VCaP (cell line): ENCODE results near the gene MALRD1.

Source experiments
- H3K27ac ChIP-seq: fragments of 450-650 bp; 2 replicates; pipeline ENCODE4 v1.5.1; 2017
- TF ChIP-seq, protein P1 (sequence below): fragments of 450-650 bp; conservative IDR thresholded peaks from 2 replicates; pipeline ENCODE4 v1.5.1; 2017; ENCODE audit warnings: mild to moderate bottlenecking, moderate library complexity

The MALRD1 gene

DNA sequence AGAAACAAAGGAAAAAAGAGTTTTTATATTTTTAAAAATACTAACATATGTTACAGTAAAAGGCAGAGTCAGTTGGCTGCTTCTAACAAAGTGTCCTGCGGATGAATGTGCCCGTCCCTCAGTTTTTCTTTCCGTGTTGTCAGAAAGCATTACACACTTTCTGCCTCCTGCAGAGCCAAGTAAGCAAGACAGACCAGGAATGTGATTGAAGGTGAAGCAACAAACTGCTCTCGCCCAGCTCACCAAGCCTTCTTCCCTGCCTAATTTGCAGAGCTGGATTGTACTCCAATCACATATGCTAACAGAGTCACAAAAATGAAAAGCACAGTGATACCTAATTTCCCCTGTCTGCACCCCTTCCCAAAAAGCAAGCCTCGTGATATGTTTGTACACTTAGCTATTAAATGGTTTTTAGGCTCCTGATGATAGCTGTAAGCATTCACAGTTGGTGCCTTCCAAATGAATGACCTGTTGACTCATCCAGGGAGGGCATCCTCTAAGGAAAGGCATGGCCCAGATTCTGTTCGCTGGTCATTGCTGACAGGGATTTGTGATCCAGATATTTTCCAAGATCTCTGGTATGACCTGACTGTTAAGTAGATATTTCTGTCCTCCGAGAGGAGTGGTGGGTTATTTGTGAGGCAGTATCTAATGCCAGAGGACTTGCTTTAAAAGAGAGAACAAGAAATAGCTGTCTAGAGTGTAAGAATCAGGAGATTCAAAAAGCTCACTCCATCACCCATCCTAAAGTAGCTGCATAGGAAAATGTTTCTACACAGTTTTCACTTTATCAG is 580.4 kb downstream of the MALRD1 start:
- TF ChIP-seq, protein P1, sequence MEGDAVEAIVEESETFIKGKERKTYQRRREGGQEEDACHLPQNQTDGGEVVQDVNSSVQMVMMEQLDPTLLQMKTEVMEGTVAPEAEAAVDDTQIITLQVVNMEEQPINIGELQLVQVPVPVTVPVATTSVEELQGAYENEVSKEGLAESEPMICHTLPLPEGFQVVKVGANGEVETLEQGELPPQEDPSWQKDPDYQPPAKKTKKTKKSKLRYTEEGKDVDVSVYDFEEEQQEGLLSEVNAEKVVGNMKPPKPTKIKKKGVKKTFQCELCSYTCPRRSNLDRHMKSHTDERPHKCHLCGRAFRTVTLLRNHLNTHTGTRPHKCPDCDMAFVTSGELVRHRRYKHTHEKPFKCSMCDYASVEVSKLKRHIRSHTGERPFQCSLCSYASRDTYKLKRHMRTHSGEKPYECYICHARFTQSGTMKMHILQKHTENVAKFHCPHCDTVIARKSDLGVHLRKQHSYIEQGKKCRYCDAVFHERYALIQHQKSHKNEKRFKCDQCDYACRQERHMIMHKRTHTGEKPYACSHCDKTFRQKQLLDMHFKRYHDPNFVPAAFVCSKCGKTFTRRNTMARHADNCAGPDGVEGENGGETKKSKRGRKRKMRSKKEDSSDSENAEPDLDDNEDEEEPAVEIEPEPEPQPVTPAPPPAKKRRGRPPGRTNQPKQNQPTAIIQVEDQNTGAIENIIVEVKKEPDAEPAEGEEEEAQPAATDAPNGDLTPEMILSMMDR, result no peak
- H3K27ac ChIP-seq, result no peak overlapping the region

DNA sequence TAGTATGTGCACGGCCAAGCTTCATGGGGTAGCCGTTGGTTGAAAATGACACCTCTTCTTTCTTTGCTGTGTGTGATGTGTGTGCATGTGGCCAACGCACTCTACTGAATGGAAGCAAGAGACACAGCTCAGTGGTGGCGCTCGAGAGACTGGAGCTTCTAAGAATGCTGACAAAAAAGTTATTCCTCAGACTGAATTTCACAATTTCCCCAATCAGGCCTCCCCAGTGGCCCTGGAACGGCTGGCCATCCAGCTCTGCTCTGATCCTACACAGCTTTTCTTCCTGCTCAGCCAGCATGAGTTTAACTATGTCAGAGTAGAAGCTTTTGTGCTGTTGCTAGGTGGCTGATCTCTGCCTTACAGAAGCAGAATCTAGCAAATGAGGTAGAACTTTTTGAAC is 581.0 kb downstream of the MALRD1 start:
- H3K27ac ChIP-seq, result no peak overlapping the region
- TF ChIP-seq, protein P1, result no peak

DNA sequence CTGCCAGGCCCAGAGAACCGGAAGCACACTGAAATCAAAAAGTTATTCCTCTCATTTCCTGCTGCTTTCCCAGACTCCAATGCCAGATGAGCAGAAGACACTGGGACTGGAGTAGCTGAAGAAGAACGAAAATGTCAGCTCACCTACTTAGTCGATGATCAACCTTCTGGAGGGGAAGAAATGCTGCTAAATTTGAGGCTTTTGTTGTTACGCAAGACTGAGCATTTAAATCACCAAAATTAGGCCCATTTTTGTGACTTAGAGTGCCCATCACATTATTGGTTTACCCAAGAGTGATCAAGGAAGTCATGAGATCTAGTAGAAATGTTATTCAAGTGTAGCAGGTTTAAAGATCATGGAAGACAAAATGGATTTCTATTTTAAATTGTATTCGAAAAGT is 585.6 kb downstream of the MALRD1 start:
- TF ChIP-seq, protein P1, result no peak
- H3K27ac ChIP-seq, result no peak overlapping the region

DNA sequence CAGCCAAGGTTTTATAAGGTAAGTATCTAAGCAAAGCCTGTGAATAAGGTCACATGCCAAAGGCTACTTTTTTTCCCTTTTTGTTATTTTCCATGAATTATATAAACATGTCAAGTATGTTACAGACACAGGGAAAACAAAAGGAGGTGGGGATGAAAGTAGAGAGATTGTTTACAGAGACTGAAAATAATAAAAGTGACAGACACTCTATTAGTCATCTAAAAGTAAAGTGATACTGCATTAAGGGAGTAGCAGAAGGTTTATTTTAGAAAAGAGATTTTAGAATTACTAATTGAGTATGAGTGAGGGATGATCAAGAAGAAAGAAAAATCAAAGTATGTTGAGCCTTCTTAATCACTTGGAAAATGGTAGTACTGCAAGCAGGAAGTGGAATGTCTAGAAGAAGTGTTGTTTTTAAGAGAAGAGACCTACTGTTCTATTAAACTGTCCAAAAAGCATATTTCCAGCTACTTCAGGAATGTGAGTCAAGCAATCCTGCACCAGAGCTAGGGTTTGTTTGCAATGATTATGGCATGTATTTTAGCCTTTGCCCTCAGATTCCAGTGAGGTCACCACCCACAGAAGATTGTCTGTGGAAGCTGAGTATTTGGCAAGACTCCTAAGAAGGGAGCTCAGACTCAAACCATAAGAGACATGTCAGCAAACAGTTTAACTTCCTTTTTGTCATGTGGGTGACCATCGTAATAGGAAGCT is 589.7 kb downstream of the MALRD1 start:
- no peak overlapping the region for H3K27ac ChIP-seq
- TF ChIP-seq, protein P1, result no peak

DNA sequence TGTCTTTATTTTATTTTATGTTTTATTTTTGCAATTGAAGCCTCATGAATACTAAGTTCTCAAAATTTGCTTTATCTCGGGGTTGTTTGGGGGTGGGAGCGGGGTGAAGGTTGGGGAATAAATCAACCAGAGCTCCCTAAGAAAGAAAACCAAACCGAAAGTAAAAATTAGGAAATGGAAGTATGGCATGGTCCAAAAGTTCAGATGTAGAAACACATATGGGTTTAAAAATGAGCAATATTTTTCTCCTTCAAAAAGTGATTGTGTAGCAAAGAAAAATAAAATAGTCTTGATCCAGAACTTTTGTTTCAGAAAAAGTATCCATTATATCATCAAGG is 590.3 kb downstream of the MALRD1 start:
- TF ChIP-seq, protein P1, result no peak
- no peak overlapping the region for H3K27ac ChIP-seq

DNA sequence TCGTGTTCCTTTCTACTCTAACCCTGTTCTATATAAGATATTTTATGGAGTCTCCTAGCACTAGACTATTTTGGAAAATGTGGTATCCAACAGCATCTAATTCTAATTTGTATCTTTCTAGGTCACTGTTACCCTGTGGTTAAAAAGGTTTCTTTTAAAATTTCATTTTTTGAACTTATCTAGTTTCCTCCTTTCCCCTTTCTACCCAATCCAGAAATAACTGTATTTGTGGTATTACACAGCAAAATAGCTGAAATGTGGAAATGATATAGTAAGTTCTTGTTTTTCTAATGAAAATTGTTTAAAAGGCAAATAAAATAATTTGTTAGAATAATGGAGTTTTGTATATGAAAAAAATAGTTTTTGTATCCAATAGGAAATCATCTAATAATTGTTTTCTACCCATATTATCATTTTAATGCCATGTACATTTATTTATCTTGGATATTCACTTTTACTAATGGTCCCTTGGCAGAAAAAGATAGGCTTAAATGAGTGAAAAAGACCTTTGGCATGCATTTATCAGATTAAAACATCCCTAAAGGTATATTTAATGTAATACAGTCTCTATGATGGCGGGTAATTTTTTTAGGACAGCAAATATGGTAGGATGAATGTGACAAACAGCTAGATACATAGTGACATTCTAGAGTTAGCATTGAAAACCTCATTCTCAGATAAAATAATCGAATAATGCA is 592.1 kb downstream of the MALRD1 start:
- TF ChIP-seq, protein P1, result no peak
- H3K27ac ChIP-seq, result no peak overlapping the region

DNA sequence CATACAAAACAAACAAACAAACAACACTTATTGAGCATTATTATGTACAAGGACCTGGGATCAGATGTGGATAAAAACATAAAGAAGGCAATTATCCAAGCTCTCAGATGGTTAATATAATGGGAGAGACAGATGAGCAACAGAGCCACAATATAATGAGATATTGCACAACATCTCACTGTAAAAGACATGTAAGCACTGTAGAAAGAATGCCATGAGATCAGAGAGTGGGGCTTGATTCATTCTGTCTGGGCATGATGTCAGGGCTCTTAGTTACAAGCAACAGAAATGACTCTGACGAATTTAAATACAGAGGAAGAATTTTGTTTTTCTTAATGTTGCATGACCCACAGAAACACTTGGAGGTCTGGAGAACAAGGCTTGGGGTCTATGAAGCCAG is 602.9 kb downstream of the MALRD1 start:
- TF ChIP-seq, protein P1, result no peak
- H3K27ac ChIP-seq, result no peak overlapping the region
